ENCODE measurements around the gene ZC3H14. TPM values are rescaled to one million over a fixed set of nuclear protein-coding genes. Genes with fewer than 3 reads are reported as not detected.

The ZC3H14 gene
- total and polyA plus RNA-seq, 9 of the 15 experiments (the other 6 are each of a cell fraction or from before 2014, with no cell fraction given), result 21.1 to 109 (median 45.3) TPM

GRCh38 chr14:88554457-88555286, 8.2 kb upstream of the ZC3H14 start, which contains the start of gene PTPN21 (continued):
- no peak for TF ChIP-seq DIDO1 (tag; IDR thresholded peaks at IDR 0.05; ENCODE audit: low read depth)
- TF ChIP-seq ELF1 (tag; IDR thresholded peaks at IDR 0.05), result 0 out of 2 replicates have a peak, but pooled peaks have one; percentile 24
- TF ChIP-seq CBX5 (IDR thresholded peaks at IDR 0.05; ENCODE audit: borderline replicate concordance, low read depth), result no peak
- no peak for TF ChIP-seq TRIM24 (IDR thresholded peaks at IDR 0.05)
- peak; percentile 52; the same call in 1 of the 2 replicates for TF ChIP-seq TFAP4 (CRISPR knock-in tag; IDR thresholded peaks at IDR 0.05; ENCODE audit: borderline replicate concordance)
- 0 out of 2 replicates have a peak, but pooled peaks have one; percentile 21 for TF ChIP-seq ZNF395 (CRISPR knock-in tag; IDR thresholded peaks at IDR 0.05)
- TF ChIP-seq ZNF75A (CRISPR knock-in tag; IDR thresholded peaks at IDR 0.05), result no peak
- peak; percentile 65 for TF ChIP-seq RBFOX2 (IDR thresholded peaks at IDR 0.05; ENCODE audit: low read depth, low read length)
- peak; percentile 82 for TF ChIP-seq POLR2G (IDR thresholded peaks at IDR 0.05; ENCODE audit: low read depth, low read length)
- TF ChIP-seq ZFP36 (IDR thresholded peaks at IDR 0.05; ENCODE audit: low read depth, low read length, partially characterized antibody), result no peak
- no peak for TF ChIP-seq SIN3B (IDR thresholded peaks at IDR 0.05; ENCODE audit: low read depth)
- TF ChIP-seq BDP1 (IDR thresholded peaks at IDR 0.05; ENCODE audit: insufficient read depth, insufficient read length), result no peak
- TF ChIP-seq FOSL1 (tag; conservative IDR thresholded peaks at IDR 0.05), result peak; percentile 79
- TF ChIP-seq TAF1 (IDR thresholded peaks at IDR 0.05; ENCODE audit: control insufficient read depth, extremely low read depth, insufficient read depth, low read length, severe bottlenecking), result peak; percentile 24
- TF ChIP-seq ATF2 (CRISPR knock-in tag; IDR thresholded peaks at IDR 0.05), result no peak
- TF ChIP-seq JUN (IDR thresholded peaks at IDR 0.05; ENCODE audit: borderline replicate concordance, low read depth, low read length), result peak; percentile 49; the same call in 1 of the 2 replicates
- no peak for TF ChIP-seq JUN (CRISPR knock-in tag; IDR thresholded peaks at IDR 0.05; ENCODE audit: borderline replicate concordance)
- no peak for TF ChIP-seq HNRNPH1 (optimal IDR thresholded peaks at IDR 0.05; ENCODE audit: low read depth, low read length)
- no peak for TF ChIP-seq ASH1L (IDR thresholded peaks at IDR 0.05; ENCODE audit: borderline replicate concordance, low read depth, partially characterized antibody)
- TF ChIP-seq ZFX (CRISPR knock-in tag; IDR thresholded peaks at IDR 0.05), result peak; percentile 68
- TF ChIP-seq CREB5 (CRISPR knock-in tag; IDR thresholded peaks at IDR 0.05), result no peak

Data from K562 (cell line).